ENCODE data around the gene TRPM5.

DNA sequence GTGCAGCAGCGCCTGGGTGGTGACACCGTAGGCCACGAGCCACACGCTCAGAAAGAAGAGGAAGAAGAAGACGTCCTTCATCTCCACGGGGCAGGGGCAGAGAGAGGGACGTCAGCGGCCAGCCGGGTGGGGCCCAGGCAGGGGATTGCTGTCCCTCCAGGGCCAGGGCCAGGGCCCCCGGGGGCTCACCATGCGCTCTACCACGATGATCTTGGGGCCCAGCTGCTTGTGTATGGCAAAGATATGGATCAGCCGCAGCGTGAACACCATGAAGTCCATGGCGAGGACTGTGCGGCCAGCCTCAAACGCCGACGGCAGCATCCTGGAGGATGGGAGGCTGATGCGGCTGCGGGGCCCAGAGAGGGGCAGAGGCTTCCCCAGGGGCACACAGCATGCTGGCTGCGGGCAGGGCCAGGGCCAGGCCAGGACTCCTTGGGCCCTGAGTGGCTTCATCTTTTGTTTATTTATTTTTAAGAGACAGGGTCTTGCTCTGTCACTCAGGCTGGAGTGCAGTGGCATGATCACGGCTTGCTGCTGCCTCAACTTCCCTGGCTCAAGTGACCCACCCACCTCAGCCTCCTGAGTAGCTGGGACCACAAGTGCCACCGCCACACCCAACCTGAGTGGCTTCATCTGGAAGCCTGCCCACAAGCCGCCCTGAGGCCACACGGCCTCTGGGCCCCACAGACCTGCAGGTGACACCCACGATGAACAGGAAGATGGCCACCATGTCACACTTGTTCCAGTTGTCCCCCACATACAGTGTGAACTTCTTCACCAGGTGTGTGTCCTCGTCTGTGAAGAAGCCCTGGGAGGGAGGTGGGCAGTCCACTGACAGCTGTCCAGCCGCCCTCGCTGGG is 32.6 kb downstream of the TRPM5 start:
- TF ChIP-seq, protein P1, sequence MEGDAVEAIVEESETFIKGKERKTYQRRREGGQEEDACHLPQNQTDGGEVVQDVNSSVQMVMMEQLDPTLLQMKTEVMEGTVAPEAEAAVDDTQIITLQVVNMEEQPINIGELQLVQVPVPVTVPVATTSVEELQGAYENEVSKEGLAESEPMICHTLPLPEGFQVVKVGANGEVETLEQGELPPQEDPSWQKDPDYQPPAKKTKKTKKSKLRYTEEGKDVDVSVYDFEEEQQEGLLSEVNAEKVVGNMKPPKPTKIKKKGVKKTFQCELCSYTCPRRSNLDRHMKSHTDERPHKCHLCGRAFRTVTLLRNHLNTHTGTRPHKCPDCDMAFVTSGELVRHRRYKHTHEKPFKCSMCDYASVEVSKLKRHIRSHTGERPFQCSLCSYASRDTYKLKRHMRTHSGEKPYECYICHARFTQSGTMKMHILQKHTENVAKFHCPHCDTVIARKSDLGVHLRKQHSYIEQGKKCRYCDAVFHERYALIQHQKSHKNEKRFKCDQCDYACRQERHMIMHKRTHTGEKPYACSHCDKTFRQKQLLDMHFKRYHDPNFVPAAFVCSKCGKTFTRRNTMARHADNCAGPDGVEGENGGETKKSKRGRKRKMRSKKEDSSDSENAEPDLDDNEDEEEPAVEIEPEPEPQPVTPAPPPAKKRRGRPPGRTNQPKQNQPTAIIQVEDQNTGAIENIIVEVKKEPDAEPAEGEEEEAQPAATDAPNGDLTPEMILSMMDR (IDR thresholded peaks at IDR 0.05), result no peak
- no peak for TF ChIP-seq POLR2A (IDR thresholded peaks at IDR 0.05)
